HG02970 (cell line): ENCODE results near the gene FUBP1.
"Not testable (repeated sequence)": the region's sequence is repeated elsewhere in the genome, so short reads cannot be mapped to it uniquely, and the experiment has no call there.

Source experiments
- ATAC-seq: cut with Tn5 transposase; IDR thresholded peaks from one replicate; pipeline ENCODE4 v1.9.1; 2021; ENCODE audit warnings: mild to moderate bottlenecking, moderate library complexity, moderate number of reproducible peaks; ENCODE audit not compliant: unreplicated experiment, low FRiP score

FUBP1 gene

DNA sequence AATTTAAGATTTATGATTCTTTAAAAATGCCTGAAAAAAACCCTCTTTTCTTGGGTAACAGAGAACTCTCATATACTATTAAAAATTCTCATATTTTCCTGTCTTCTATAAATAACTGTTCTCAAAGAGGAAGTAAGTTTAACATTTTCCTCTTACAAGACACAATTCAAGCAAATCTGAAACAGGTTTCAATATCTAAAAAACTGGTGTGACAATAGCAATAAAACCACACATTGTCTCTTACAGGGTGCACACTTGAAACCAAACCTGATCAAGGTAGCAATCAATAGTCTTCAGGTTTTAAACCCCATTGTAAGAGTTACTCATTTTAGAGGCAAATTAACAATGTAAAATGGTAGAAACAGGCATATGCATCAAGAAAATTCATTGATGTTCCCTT, 28.0 kb downstream of the FUBP1 start:
- ATAC-seq: no peak

DNA sequence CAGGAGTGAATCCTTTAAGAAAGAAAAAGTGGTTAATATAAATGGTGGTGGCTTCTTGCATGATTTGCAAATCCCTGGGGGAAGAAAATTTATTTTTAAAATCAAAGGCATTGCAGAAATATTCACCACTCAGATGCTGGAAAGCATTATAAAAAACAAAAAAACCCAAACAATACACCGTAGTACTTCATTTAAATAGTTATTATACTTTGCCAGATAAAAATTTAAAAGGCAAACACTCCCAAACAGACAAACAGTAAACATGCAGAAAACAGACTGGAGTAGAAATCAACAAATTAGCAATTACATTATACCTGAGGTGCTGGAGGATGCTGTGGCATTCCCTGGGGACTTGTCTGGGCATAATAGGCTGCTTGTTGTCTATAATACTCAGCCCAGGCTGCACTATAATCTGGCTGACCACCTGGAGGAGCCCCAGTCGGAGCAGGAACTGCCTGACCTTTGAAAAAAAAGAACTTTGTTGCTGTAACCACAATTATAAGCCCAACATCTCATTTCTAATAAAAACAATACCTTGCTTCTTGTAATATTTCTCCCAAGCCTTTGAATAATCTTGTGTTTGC, 29.9 kb downstream of the FUBP1 start:
- ATAC-seq: no peak

DNA sequence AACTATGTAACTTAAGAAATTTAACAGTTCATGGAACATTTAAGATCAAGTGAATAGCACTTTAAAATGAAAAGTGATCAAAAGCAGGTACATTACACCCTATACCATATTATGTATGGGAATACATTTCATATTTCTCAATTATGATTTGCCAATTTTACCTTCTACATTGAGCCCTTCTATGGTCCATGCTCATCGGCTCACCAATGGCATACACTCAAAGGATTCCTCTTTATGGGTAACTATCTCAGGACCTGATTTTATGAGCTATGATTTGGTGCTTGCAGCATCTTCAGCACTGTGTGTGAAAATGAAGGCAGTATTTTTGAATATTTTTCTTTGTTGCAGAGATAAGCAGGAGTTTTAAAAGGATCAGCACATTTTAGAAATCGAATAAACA, 33.5 kb downstream of the FUBP1 start:
- ATAC-seq: no peak

DNA sequence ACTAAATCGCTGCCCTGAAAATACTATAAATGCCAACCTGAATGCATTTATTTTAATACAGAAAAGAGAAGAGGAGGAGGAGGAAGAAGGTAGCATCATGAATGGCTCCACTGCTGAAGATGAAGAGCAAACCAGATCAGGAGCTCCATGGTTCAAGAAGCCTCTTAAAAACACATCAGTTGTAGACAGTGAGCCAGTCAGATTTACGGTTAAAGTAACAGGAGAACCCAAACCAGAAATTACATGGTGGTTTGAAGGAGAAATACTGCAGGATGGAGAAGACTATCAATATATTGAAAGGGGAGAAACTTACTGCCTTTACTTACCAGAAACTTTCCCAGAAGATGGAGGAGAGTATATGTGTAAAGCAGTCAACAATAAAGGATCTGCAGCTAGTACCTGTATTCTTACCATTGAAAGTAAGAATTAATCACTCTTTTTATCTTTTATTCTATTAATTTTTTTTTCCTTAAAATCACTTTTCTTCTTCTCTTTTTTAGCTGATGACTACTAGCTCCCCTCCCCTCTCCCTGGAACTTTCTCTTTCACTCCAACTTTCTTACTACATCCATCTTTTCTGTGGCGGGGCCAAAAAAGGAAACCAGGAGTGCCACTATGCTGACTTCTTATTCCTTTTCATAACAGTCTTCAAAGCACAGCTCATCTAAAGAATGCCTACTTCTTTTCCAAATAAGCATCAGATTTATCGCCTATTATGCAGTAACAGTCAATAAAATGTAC, 36.3 kb downstream of the FUBP1 start:
- no peak for ATAC-seq

DNA sequence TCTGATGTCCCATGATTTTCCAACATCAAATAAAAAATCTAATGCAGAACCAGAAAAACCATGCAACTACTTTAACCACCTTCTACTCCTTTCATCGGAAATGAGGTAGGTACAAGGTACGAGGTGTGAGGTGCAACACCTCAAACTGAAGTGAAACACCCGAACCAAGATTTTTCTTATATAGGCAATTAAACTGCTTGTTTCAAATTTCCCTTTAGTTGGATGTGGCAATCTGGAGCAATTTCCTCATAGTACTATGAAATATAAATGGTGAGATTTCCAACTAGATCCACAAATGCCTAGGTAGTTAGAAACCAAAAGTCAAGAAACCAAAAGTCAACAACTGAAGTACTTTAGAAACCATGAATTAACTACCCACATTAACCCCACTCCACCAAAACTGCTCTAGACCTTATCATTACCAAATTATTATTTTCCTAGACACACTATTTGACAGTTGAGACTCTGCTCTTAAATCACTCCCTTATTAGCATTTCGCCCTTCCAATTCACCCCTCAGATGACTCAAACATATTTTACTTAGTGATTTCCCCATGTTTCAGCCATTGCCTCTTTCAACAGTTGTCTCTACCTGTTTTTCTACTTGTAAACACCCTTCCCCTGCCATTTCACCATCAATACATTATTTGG, 37.8 kb downstream of the FUBP1 start:
- ATAC-seq: no peak

DNA sequence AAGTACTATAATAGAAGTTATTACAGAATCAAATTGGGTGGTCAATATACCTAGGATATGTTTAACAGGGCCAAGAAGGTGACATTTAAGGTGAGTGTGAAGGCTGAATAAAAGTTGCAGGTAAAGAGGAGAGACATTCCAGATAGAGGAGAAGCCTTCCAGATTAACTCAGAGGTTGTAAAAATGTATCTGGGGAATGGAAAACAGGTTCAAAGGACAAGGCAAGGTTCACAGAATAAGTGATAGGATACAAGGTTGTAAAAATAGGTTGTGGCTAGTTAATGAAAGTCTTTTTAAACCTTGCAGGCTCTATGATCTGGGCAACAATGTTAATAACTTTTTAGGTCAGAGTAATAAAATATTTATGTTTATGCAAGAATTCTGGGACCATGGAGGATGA, 40.2 kb downstream of the FUBP1 start:
- no peak for ATAC-seq

DNA sequence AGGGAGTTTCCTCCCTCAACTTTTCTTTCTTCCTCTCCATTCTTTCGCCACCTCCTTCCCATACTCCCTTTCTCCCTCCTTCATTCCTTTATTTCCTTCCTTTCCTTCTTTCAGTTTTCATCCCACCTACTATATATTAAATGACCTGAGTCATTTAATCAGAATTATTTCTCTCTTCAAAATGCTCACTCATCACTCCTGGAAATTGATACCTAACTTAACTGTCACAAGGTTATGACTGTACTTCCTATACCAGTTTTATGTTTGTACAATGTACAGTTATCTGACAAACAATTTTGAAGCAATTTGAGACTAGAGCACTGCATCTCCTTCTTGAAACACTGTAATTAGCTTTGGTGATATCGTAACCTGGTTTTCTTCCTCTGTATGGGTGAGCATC, 49.1 kb downstream of the FUBP1 start:
- no peak for ATAC-seq

DNA sequence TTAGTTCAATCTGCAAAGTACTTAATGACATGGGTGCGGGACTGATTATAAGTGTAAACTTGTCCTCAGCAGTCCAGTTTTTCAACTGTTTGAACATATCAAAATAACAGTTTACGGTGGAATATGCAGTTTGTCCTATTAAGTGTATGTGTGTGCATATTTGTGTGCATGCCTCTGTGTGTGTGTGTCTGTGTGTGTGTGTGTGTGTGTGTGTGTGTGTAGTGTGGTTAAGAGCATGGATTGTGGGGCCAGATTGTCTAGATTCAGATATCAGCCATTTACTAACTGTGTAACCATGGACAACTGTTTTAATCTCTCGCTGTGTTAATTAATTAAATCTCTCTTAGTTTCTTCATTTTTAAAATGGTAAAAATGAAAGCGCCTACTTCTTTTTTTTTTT, 51.5 kb downstream of the FUBP1 start:
- ATAC-seq: no peak

DNA sequence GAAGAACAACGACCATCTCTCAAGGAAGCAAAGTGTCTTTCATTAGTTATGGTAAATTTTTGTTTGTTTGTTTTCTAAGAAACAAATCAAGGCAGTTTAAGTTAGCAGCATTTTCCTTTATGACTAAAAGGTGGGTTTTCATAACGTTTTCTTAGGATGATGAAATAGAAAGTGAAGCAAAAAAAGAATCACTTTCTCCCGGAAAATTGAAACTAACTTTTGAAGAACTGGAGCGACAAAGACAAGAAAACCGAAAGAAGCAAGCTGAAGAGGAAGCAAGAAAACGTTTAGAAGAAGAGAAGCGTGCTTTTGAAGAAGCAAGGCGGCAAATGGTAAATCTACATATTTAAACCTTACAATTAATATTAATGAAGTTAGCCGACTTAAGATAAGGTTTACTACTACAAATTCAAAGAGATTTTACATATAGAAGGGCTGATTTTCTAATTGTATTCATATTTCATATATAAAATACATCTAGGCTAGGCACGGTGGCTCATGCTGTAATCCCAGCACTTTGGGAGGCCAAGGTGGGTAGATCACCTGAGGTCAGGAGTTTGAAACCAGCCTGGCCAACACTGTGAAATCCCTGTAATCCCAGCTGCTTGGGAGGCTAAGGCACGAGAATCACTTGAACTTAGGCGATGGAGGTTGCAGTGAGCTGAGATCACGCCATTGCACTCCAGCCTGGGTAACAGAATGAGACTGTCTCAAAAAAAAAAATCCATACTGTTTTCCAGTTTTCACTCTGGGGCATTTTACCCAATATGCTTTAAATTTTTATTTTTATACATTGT, 52.1 kb downstream of the FUBP1 start:
- ATAC-seq: no peak

DNA sequence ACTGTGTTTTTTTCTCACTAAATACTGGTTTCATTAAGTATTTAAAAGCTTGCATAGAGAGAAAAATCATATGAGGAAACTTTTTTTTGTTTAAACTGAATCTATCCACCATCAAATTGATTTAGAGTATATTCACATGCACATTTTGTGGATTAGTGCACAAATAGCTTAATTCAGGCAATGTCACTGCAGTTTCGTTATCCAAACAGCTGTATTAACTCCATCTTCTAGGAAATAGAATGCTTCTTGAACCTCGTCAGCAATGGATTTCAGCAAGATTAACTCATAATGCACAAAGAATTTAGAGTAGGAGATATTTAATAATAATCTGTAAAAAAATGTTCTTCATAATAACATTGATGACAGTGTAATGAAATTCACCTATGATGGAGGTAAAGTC, 52.9 kb downstream of the FUBP1 start:
- no peak for ATAC-seq

DNA sequence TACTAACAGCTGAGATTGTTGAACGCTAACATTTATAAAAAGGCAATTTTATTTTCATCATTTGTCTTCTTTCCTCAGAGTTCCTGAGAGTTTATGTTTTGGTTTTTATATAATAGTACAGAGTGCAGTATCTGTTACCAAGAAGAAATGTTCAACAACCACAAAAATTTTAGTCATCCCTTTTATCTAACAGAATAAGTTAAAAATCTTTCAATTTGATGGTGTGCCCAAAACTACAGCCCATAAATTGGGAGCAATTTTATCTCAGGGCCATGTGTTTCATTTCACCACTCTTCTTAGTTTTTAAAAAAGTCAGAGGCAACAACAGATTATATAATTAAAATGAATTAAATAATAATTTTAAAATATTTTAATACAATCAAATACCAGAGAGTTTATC, 53.4 kb downstream of the FUBP1 start:
- no peak for ATAC-seq

DNA sequence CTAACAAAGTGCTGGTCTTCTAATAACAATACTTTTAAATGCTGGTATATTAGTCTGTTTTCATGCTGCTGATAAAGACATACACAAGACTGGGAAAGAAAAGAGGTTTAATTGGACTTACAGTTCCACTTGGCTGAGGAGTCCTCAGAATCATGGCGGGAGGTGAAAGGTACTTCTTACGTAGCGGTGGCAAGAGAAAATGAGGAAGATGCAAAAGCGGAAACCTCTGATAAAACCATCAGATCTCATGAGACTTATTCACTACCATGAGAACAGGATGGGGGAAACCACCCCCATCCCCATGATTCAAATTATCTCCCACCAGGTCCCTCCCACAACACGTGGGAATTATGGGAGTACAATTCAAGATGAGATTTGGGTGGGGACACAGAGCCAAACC, 60.0 kb downstream of the FUBP1 start:
- not testable (repeated sequence) for ATAC-seq

DNA sequence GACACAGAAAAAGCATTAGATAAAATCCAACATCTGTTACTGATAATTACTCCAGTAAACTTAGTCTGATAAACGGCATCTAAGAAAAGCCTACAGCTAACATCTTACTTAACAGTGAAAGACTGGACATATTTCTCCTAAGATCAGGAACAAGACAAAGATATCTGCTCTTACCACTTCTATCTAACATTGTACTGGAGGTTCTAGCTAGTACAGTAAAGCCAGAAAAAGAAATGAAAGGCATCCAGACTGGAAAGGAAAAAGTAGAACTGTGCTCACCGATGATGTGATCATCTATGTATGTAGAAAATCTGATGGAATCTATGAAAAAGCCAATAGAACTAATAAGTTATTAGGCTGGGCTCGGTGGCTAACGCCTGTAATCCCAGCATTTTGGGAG, 68.8 kb downstream of the FUBP1 start:
- ATAC-seq: no peak

DNA sequence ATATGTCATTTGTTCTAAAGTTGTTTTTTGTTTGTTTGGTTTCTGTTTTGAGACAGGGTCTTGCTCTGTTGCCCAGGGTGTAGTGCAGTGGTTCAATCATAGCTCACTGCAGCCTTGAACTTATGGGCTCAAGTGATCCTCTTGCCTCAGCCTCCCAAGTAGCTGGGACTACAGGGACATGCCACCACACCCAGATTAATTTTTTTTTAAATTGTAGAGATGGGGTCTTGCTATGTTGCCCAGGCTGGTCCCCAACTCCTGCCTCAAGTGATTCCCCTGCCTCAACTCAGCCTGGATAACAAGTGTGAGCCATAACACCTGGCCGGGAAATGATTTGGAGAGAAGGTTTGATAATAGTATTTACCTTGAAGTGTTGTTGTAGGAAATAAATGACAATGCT, 72.2 kb downstream of the FUBP1 start:
- ATAC-seq: no peak

DNA sequence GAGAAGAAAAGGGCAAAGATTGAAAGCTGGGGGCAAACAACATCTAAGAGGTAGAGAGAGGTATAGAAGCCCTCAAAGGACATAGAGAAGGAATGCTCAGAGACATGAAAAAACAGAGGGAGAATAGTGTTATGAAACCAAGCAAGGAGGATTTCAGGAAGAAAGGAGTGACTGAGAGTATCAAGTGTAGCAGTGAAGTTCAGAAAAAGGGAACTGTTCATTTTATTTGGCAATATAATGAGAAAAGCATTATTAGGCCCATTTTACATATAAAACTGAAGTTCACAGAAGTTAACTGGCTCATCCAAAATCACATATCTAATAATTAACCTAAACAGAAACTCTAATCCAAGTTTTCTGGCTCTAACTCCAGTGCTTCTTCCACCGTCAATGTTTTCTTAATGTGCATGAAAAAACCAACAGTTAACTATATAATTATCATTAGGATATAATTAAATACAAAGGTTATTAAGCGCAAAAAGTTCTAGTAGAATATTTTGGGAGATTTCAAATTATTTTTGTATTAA, 72.8 kb downstream of the FUBP1 start:
- ATAC-seq: no peak

DNA sequence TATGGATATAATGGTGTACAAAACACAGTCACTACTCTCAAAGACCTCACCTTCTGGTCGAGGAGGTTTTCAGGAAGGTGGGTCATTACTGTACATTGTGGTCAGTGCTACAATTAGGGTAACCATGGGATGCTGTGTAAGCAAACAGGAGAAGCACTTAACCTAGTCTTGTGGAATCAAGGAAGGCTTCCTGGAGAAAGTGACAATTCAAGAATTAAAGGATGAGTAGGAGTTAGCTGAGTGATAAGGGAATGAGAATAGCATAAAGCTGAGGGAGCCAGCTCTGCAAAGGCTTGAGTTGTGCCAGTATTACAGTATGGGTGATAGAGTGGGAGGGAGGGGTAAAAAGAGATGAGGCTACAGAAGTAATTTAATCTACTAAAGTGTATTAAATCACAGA, 73.3 kb downstream of the FUBP1 start:
- ATAC-seq: no peak

DNA sequence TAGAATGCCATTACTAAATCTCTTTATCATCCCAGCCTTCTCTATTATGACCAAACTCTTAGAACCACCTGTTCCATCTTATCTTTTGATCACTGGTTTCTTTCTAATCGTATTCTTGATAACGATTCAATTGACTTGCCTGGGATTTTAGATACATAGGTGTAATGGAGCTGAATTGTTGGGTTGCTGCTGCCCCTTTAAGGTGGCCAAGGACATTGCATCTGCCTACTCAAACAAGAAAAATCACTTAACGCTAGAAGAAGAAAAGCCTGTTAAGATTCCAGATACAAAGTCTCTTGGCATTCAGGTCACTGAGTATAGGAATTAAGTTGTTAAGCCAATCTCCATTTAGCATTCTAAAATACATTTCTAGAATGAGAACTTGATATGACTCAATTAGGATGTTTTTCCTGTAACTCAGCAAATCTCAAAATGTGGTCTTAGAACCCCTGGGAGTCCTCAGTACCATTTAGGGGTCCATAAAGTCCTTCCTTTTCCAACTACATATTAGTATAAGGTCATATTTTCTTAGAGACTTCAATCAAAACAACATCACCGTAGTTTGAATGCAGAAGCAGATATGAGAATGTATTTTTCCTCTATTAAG, 78.1 kb downstream of the FUBP1 start:
- no peak for ATAC-seq

DNA sequence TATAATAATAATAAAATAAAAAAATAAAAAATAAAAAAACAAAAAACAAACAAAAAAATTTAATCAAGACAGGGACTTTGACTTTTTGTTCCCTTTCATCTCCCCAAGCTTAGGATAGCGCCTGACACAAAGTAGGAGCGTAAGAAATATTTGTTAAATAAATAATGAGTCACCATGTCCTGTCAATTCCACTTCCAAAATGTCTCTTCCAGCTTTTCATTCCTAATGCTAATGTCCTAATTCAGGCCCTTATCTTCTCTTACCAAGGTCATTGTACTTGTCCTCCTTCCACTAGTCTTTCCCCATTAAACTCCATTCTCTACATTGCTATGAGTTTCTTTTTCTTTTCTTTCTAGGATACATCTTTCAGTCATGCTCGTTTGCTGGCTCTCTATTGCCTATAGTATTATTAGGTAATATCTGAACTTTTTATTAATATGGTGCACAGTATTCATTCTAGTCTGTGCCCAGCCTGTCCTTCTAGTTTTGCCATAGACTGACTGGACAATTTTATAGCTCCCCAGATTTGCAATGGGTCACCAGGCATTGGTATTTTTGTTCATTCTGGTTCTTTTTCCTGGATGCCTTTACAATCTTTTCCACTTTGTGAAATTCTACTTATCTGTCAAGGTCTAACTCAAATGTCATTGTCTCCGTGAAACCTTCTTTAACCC, 79.1 kb downstream of the FUBP1 start:
- ATAC-seq: no peak
